ENCODE results near the gene AVL9. TPM values are rescaled to one million over a fixed set of nuclear protein-coding genes. Genes with fewer than 3 reads are reported as not detected.
"Not testable (repeated sequence)": the region's sequence is repeated elsewhere in the genome, so short reads cannot be mapped to it uniquely, and the experiment has no call there.

AVL9 gene
- total RNA-seq, 4 donors from 2014 or later, result 50.9 to 69.2 (median 62.9) TPM

DNA sequence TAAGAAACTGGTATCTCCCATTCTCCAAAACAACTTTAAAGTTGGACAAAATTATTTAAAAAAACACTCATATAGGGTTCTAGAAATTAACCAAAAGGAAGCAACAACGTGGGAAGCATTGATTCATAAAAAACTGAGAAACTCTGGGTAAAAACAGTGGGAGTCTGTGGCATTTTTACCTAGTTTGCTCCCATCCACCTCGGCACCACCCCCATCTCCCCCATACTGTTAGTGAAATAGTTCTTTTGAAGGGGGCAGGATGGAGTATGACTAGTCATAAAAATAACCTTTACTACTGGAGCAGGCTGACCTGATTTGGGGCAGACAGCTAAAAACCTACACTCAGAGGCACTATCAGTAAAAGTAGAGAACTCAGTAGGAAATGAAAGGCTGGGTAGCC lies 123.2 kb downstream of the AVL9 start:
- H3K36me3 ChIP-seq, result no peaks in the 10 kb centered on the region
- H3K27ac ChIP-seq, result no peak overlapping the region
- no peak for TF ChIP-seq EP300 (IDR thresholded peaks at IDR 0.05; ENCODE audit: low read depth)
- TF ChIP-seq POLR2A (IDR thresholded peaks at IDR 0.05), result no peak
- TF ChIP-seq POLR2AphosphoS5 (IDR thresholded peaks at IDR 0.05), result no peak
- TF ChIP-seq, protein P1, sequence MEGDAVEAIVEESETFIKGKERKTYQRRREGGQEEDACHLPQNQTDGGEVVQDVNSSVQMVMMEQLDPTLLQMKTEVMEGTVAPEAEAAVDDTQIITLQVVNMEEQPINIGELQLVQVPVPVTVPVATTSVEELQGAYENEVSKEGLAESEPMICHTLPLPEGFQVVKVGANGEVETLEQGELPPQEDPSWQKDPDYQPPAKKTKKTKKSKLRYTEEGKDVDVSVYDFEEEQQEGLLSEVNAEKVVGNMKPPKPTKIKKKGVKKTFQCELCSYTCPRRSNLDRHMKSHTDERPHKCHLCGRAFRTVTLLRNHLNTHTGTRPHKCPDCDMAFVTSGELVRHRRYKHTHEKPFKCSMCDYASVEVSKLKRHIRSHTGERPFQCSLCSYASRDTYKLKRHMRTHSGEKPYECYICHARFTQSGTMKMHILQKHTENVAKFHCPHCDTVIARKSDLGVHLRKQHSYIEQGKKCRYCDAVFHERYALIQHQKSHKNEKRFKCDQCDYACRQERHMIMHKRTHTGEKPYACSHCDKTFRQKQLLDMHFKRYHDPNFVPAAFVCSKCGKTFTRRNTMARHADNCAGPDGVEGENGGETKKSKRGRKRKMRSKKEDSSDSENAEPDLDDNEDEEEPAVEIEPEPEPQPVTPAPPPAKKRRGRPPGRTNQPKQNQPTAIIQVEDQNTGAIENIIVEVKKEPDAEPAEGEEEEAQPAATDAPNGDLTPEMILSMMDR (IDR thresholded peaks at IDR 0.05), result no peak
- no peaks in the 10 kb centered on the region for H3K9me3 ChIP-seq
- H3K4me1 ChIP-seq, result no peaks in the 10 kb centered on the region
- in situ Hi-C loops (cut with MboI; ENCODE audit: low pct_ligation_motif_present in 1 of 4, low pct_unique_long_range_greater_than_20kb in 1 of 4, low sequenced_read_pairs in 3 of 4), result no loop called here
- WGBS, 2 donors (ENCODE audit: low coverage in 1 of 2), result 64 to 82% methylated on average over 2 of the region's 2 CpGs
- no peak for DNase-seq
- intact Hi-C loops (cut with DNase I; ENCODE audit: low total_unique reads), result no loop called here
- no peak overlapping the region for H3K4me3 ChIP-seq
- H3K27me3 ChIP-seq, result no peaks in the 10 kb centered on the region

DNA sequence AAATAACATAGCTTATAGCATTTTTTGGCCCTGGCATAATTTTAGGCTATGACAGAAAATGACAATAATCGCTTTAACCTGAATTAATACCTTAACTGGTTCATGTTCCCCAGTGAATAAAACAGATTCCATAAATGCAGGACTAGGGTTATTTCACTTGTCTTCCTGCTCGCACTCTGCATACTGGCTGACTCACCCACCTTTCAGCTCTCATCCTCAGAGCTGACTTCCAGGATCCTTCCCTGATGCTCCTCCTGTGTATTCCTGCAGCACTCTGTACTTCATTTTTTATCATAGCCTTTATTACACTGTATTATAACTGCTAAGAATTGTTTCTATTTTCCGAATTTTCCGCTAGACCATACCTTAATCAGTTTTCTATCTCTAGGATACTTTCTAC lies 123.7 kb downstream of the AVL9 start:
- in situ Hi-C loops (cut with MboI; ENCODE audit: low pct_ligation_motif_present in 1 of 4, low pct_unique_long_range_greater_than_20kb in 1 of 4, low sequenced_read_pairs in 3 of 4) (no loop called here), intact Hi-C loops (cut with DNase I; ENCODE audit: low total_unique reads) (no loop called here)
- TF ChIP-seq POLR2A (IDR thresholded peaks at IDR 0.05), result no peak
- no peak for TF ChIP-seq POLR2AphosphoS5 (IDR thresholded peaks at IDR 0.05)
- TF ChIP-seq, protein P1 (IDR thresholded peaks at IDR 0.05), result no peak
- TF ChIP-seq EP300 (IDR thresholded peaks at IDR 0.05; ENCODE audit: low read depth), result no peak

GRCh38 chr7:32619416-32619815 lies 124.1 kb downstream of the AVL9 start:
- DNase-seq; H3K9me3 ChIP-seq; H3K4me1 ChIP-seq; intact Hi-C loops (cut with DNase I; ENCODE audit: low total_unique reads); H3K27ac ChIP-seq; H3K27me3 ChIP-seq; H3K36me3 ChIP-seq; H3K4me3 ChIP-seq; in situ Hi-C loops (cut with MboI; ENCODE audit: low pct_ligation_motif_present in 1 of 4, low pct_unique_long_range_greater_than_20kb in 1 of 4, low sequenced_read_pairs in 3 of 4): not testable (repeated sequence)
- 81 to 88% methylated on average over 1 of the region's 1 CpG for WGBS, 2 donors (ENCODE audit: low coverage in 1 of 2)

More for the DNA sequence above, 123.7 kb downstream of the AVL9 start:
- H3K27ac ChIP-seq, result no peak overlapping the region
- H3K4me1 ChIP-seq, result no peaks in the 10 kb centered on the region
- DNase-seq, result no peak
- H3K36me3 ChIP-seq, result no peaks in the 10 kb centered on the region
- no peaks in the 10 kb centered on the region for H3K9me3 ChIP-seq
- no peaks in the 10 kb centered on the region for H3K27me3 ChIP-seq
- no peak overlapping the region for H3K4me3 ChIP-seq
- 94% methylated on average over 3 to 4 of the region's 4 CpGs for WGBS, 2 donors (ENCODE audit: low coverage in 1 of 2)

DNA sequence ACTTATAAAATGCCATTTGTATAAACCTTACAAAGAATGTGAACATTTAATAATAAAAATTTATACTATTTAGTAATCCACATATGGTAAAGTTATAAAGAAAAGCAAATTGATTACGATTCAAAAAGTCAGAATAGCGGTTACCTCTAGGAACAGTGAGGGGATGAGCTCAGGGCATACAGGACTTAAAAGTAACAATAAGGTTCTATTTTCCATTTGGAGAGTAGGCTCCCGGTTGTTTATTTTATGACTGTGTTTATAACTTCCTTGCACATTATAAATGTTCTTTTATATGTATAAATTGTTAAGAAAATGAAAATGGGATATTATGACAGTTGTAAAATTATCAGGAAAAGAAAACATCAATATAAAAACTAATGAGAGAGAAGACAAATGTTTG lies 135.7 kb downstream of the AVL9 start:
- WGBS, 2 donors (ENCODE audit: low coverage in 1 of 2), result 44 to 69% methylated on average over 3 of the region's 3 CpGs
- H3K27me3 ChIP-seq, result no peaks in the 10 kb centered on the region
- intact Hi-C loops (cut with DNase I; ENCODE audit: low total_unique reads), result no loop called here
- H3K4me1 ChIP-seq, result no peaks in the 10 kb centered on the region
- no peak overlapping the region for H3K4me3 ChIP-seq
- TF ChIP-seq, protein P1 (IDR thresholded peaks at IDR 0.05), result no peak
- no peak for TF ChIP-seq EP300 (IDR thresholded peaks at IDR 0.05; ENCODE audit: low read depth)
- no peak for DNase-seq
- H3K36me3 ChIP-seq, result no peaks in the 10 kb centered on the region
- no peaks in the 10 kb centered on the region for H3K9me3 ChIP-seq
- no peak overlapping the region for H3K27ac ChIP-seq
- in situ Hi-C loops (cut with MboI; ENCODE audit: low pct_ligation_motif_present in 1 of 4, low pct_unique_long_range_greater_than_20kb in 1 of 4, low sequenced_read_pairs in 3 of 4), result no loop called here

DNA sequence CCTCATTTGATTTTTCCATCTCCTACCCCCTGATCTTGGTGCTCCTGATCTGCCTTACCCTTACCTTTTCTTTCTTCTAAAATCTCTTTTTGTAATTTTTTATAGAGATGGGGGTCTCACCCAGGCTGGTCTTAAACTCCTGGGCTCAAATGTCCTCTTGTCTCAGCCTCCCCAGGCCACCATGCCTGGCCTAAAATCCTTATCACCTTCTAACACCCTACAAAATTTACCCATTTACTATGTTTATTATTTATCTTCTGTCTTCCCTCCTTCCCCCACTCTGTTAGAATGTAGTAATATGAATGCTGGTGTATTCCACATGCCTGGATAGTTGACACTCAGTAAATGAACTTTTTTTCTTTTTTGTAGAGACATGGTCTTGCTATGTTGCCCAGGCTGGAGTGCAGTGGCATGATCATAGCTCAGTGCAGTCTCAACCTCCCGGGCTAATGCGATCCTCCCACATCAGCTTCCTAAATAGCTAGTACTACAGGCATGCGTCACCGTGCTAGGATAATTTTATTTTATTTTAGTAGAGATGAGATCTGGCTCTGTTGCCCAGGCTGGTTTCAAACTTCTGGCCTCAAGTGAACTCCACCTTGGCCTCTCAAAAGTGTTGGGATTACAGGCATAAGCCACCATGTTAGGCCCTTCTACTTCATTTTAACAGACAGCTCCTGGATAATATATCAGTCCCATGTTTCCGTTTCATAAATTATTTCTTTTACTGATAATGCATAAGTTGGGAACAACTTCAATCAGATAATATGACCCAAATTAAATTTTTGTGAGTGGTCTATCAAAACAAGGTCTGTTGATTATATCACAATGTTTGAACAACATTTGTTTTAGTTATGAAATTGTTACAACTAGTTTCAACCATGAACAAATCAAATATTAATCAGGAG lies 136.6 kb downstream of the AVL9 start:
- H3K27ac ChIP-seq; intact Hi-C loops (cut with DNase I; ENCODE audit: low total_unique reads); H3K27me3 ChIP-seq; H3K36me3 ChIP-seq; H3K9me3 ChIP-seq; in situ Hi-C loops (cut with MboI; ENCODE audit: low pct_ligation_motif_present in 1 of 4, low pct_unique_long_range_greater_than_20kb in 1 of 4, low sequenced_read_pairs in 3 of 4); H3K4me1 ChIP-seq; DNase-seq; H3K4me3 ChIP-seq: not testable (repeated sequence)
- 93 to 97% methylated on average over 1 to 5 of the region's 5 CpGs for WGBS, 2 donors (ENCODE audit: low coverage in 1 of 2)

DNA sequence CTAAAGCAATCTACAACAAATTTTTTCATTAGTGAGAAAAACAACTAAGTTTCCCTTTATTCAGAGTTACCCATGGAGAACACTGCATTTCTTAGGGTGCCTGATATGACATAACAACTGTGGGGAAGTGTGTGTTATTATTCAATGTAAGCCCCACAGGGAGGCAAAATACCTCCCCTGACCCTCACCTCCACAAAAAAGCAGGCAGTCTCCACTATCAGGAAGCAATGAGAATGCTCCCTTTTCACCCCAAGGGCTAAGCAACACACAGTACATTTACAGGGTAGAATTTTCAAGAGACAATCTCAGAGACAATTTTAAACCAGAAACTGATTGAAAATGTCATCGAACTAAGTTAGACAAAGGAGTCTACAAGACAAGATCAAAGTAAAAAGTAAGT lies 138.2 kb downstream of the AVL9 start:
- H3K4me1 ChIP-seq; DNase-seq; H3K27me3 ChIP-seq; H3K27ac ChIP-seq; H3K9me3 ChIP-seq; intact Hi-C loops (cut with DNase I; ENCODE audit: low total_unique reads); H3K4me3 ChIP-seq; in situ Hi-C loops (cut with MboI; ENCODE audit: low pct_ligation_motif_present in 1 of 4, low pct_unique_long_range_greater_than_20kb in 1 of 4, low sequenced_read_pairs in 3 of 4); H3K36me3 ChIP-seq: not testable (repeated sequence)
- no CpG with 5 or more reads among the region's 1 CpG for WGBS, 2 donors (ENCODE audit: low coverage in 1 of 2)

GRCh38 chr7:32634798-32635393 lies 139.6 kb downstream of the AVL9 start:
- H3K27me3 ChIP-seq; H3K36me3 ChIP-seq; DNase-seq; H3K27ac ChIP-seq; H3K4me3 ChIP-seq; H3K4me1 ChIP-seq; in situ Hi-C loops (cut with MboI; ENCODE audit: low pct_ligation_motif_present in 1 of 4, low pct_unique_long_range_greater_than_20kb in 1 of 4, low sequenced_read_pairs in 3 of 4); intact Hi-C loops (cut with DNase I; ENCODE audit: low total_unique reads); H3K9me3 ChIP-seq: not testable (repeated sequence)
- WGBS, 2 donors (ENCODE audit: low coverage in 1 of 2), result 27 to 80% methylated on average over 1 of the region's 1 CpG
